ENCODE measurements around the gene CELSR3. TPM values are rescaled to one million over a fixed set of nuclear protein-coding genes. Genes with fewer than 3 reads are reported as not detected.

CELSR3 gene
- total RNA-seq, 2 experiments from 2014 or later = 4.9 to 5.0 TPM

DNA sequence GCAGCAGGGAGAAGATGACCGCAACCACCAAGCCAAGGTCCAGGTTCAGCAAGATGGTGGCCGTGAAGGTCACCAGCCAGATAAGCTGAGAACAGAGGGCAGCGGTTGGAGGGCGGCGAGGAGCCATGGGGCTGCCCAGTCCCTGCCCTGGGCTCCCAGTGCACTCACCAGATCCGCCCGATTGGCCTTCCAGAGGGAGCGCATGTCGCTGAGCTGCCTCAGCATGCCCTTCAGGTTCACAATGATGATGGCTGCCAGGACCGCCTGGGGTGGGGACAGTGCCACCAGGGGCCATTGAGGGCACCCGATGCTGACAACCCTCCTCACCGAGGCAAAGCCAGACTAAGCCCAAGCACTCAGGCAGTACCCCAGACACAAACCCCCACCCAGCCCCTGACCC, 32.8 kb downstream of the CELSR3 start:
- no peak overlapping the region for H3K27ac Mint-ChIP-seq
- Histone ChIP-seq H3K27ac (ENCODE audit: low read depth in 1 of 2, low read length in 2 of 2) (no peak overlapping the region), H3K4me3 (ENCODE audit: low read length) (no peak overlapping the region), H3K36me3 (ENCODE audit: insufficient read depth, low read length) (peaks cover 27% of the 10 kb centered on the region), H3K27me3 (ENCODE audit: control insufficient read depth in 1 of 2, insufficient read depth in 2 of 2, low read length in 2 of 2) (no peaks in the 10 kb centered on the region), H3K4me1 (ENCODE audit: insufficient read depth, low read length) (peaks cover 17% of the 10 kb centered on the region), H3K9me3 (ENCODE audit: control insufficient read depth in 1 of 2, insufficient read depth in 1 of 2, low read length in 2 of 2) (no peaks in the 10 kb centered on the region)
- H3K36me3 Mint-ChIP-seq (ENCODE audit: low read depth) = peaks cover 31% of the 10 kb centered on the region
- peaks cover 9% of the 10 kb centered on the region for H3K4me1 Mint-ChIP-seq (ENCODE audit: low read depth)
- no peak overlapping the region for H3K4me3 Mint-ChIP-seq
- no peaks in the 10 kb centered on the region for H3K9me3 Mint-ChIP-seq
- DNase-seq = no peak
- no peak for TF ChIP-seq CTCF (IDR thresholded peaks at IDR 0.05)
- H3K27me3 Mint-ChIP-seq = no peaks in the 10 kb centered on the region
- ChIA-PET CTCF (no interaction called here), POLR2A (no interaction called here)
- intact Hi-C loops (cut with DNase I, micrococcal nuclease) = no loop called here
- no peak for ATAC-seq (ENCODE audit: poor library complexity)

- Histone ChIP-seq H3K27ac (ENCODE audit: low read depth in 1 of 2, low read length in 2 of 2) (no peak overlapping the region), H3K4me3 (ENCODE audit: low read length) (no peak overlapping the region), H3K4me1 (ENCODE audit: insufficient read depth, low read length) (peaks cover 10% of the 10 kb centered on the region), H3K9me3 (ENCODE audit: control insufficient read depth in 1 of 2, insufficient read depth in 1 of 2, low read length in 2 of 2) (no peaks in the 10 kb centered on the region), H3K27me3 (ENCODE audit: control insufficient read depth in 1 of 2, insufficient read depth in 2 of 2, low read length in 2 of 2) (no peaks in the 10 kb centered on the region), H3K36me3 (ENCODE audit: insufficient read depth, low read length) (peaks cover 27% of the 10 kb centered on the region)
- CTCF ChIA-PET = interaction anchor here (0.5 to 0.6 kb wide), 2 partner anchors 13 to 218 kb away, joined by 3 read pairs; no protein-coding TSS in a partner anchor
- H3K4me1 Mint-ChIP-seq (ENCODE audit: low read depth) = peaks cover 4% of the 10 kb centered on the region
- no peak overlapping the region for H3K27ac Mint-ChIP-seq
- ATAC-seq (ENCODE audit: poor library complexity) (no peak), DNase-seq (no peak)
- no peak for TF ChIP-seq CTCF (IDR thresholded peaks at IDR 0.05)
- no peak overlapping the region for H3K4me3 Mint-ChIP-seq
- POLR2A ChIA-PET = no interaction called here
- H3K9me3 Mint-ChIP-seq = no peaks in the 10 kb centered on the region
- H3K27me3 Mint-ChIP-seq = no peaks in the 10 kb centered on the region
- intact Hi-C loops (cut with DNase I, micrococcal nuclease) = no loop called here
- peaks cover 31% of the 10 kb centered on the region for H3K36me3 Mint-ChIP-seq (ENCODE audit: low read depth)
These were observed 34.2 kb downstream of the CELSR3 start for GRCh38 chr3:48628277-48629017.

GRCh38 chr3:48625600-48625999, 37.1 kb downstream of the CELSR3 start:
- Histone ChIP-seq H3K27ac (ENCODE audit: low read depth in 1 of 2, low read length in 2 of 2) (no peak overlapping the region), H3K36me3 (ENCODE audit: insufficient read depth, low read length) (peaks cover 24% of the 10 kb centered on the region), H3K4me1 (ENCODE audit: insufficient read depth, low read length) (peaks cover 8% of the 10 kb centered on the region), H3K27me3 (ENCODE audit: control insufficient read depth in 1 of 2, insufficient read depth in 2 of 2, low read length in 2 of 2) (no peaks in the 10 kb centered on the region), H3K4me3 (ENCODE audit: low read length) (no peak overlapping the region), H3K9me3 (ENCODE audit: control insufficient read depth in 1 of 2, insufficient read depth in 1 of 2, low read length in 2 of 2) (peaks cover 0 to 2% of the 10 kb centered on the region in 2 experiments)
- H3K4me3 Mint-ChIP-seq = no peak overlapping the region
- no peaks in the 10 kb centered on the region for H3K9me3 Mint-ChIP-seq
- H3K4me1 Mint-ChIP-seq (ENCODE audit: low read depth) = peaks cover 4% of the 10 kb centered on the region
- ChIA-PET CTCF (no interaction called here), POLR2A (no interaction called here)
- no peak for ATAC-seq (ENCODE audit: poor library complexity)
- DNase-seq = no peak
- peaks cover 27% of the 10 kb centered on the region for H3K36me3 Mint-ChIP-seq (ENCODE audit: low read depth)
- intact Hi-C loops (cut with DNase I, micrococcal nuclease) = no loop called here
- H3K27me3 Mint-ChIP-seq = no peaks in the 10 kb centered on the region
- TF ChIP-seq CTCF (IDR thresholded peaks at IDR 0.05) = no peak
- H3K27ac Mint-ChIP-seq = no peak overlapping the region
